HepG2 (cell line): Measurements from ENCODE around the gene AFDN. TPM values are rescaled to one million over a fixed set of nuclear protein-coding genes. Genes with fewer than 3 reads are reported as not detected.
A peak's percentile ranks its signal among the peaks of the same experiment; 100 is the strongest.

Source experiments
- ARID5B ChIP-seq: IDR thresholded peaks from 2 replicates; pipeline ENCODE4 v1.4.0; 2020; ENCODE audit warnings: mild to moderate bottlenecking, missing genetic modification reagents
- ATM ChIP-seq: fragments of 450-650 bp; IDR thresholded peaks from 2 replicates; pipeline ENCODE4 v1.7.1; 2017; ENCODE audit warnings: mild to moderate bottlenecking, borderline replicate concordance
- BORCS8-MEF2B ChIP-seq: sonication (generic); formaldehyde crosslinking; IDR thresholded peaks from 2 replicates; pipeline ENCODE4 v1.8.0; 2022; ENCODE audit warnings: mild to moderate bottlenecking, missing genetic modification reagents
- CEBPG ChIP-seq: IDR thresholded peaks from 2 replicates; pipeline ENCODE4 v1.6.1; 2016
- DMTF1 ChIP-seq: sonication (generic); formaldehyde crosslinking; IDR thresholded peaks from 2 replicates; pipeline ENCODE4 v1.4.0; 2020; ENCODE audit warnings: mild to moderate bottlenecking, missing genetic modification reagents
- ETV6 ChIP-seq: sonication (generic); formaldehyde crosslinking; conservative IDR thresholded peaks from 2 replicates; pipeline ENCODE4 v1.4.0; 2020; ENCODE audit warnings: missing genetic modification reagents
- HMGA1 ChIP-seq: sonication (generic); formaldehyde crosslinking; conservative IDR thresholded peaks from 2 replicates; pipeline ENCODE4 v1.4.0; 2020; ENCODE audit warnings: missing genetic modification reagents
- JDP2 ChIP-seq: sonication (generic); formaldehyde crosslinking; IDR thresholded peaks from 2 replicates; pipeline ENCODE4 v1.8.1; 2022; ENCODE audit warnings: missing genetic modification reagents, borderline replicate concordance
- JUND ChIP-seq: sonication (generic); formaldehyde crosslinking; IDR thresholded peaks from 2 replicates; pipeline ENCODE4 v1.8.0; 2022; ENCODE audit warnings: mild to moderate bottlenecking, missing genetic modification reagents
- MLLT10 ChIP-seq: sonication (generic); formaldehyde crosslinking; IDR thresholded peaks from 2 replicates; pipeline ENCODE4 v1.4.0; 2020; ENCODE audit warnings: missing genetic modification reagents
- NR2F6 ChIP-seq, 2 experiments: IDR thresholded peaks; 2 replicates each; pipeline ENCODE4 v1.6.1; 2016; ENCODE audit warnings: antibody characterized with exemption in 1 of 2, mild to moderate bottlenecking in 1 of 2
- RFXANK ChIP-seq: IDR thresholded peaks from 2 replicates; pipeline ENCODE4 v1.6.1; 2016
- SMAD1 ChIP-seq: sonication (generic); formaldehyde crosslinking; IDR thresholded peaks from 2 replicates; pipeline ENCODE4 v1.4.0; 2020; ENCODE audit warnings: missing genetic modification reagents, low read depth, mild to moderate bottlenecking, borderline replicate concordance
- TEF ChIP-seq: sonication (generic); formaldehyde crosslinking; IDR thresholded peaks from 2 replicates; pipeline ENCODE4 v1.5.0; 2020; ENCODE audit warnings: missing genetic modification reagents
- ZBTB26 ChIP-seq: IDR thresholded peaks from 2 replicates; pipeline ENCODE4 v1.6.1; 2016; ENCODE audit warnings: missing compliant biosample characterization, missing genetic modification reagents, borderline replicate concordance
- ZNF24 ChIP-seq: fragments of 450-650 bp; IDR thresholded peaks from 2 replicates; pipeline ENCODE4 v1.6.1; 2017; ENCODE audit warnings: antibody characterized with exemption, mild to moderate bottlenecking
- ZNF253 ChIP-seq: sonication (generic); formaldehyde crosslinking; IDR thresholded peaks from 2 replicates; pipeline ENCODE4 v1.8.0; 2022; ENCODE audit warnings: mild to moderate bottlenecking, missing genetic modification reagents, borderline replicate concordance
- ZNF770 ChIP-seq: sonication (generic); formaldehyde crosslinking; IDR thresholded peaks from 2 replicates; pipeline ENCODE4 v1.5.0; 2020; ENCODE audit warnings: mild to moderate bottlenecking, missing genetic modification reagents
- polyA plus RNA-seq, 8 experiments: library from polyadenylated mRNA; depleted of rRNA in 3 of 8; stranded (reverse) in 7 of 8; unstranded in 1 of 8; fragments of >200 nt; fragmentation: Illumina TruSeq in 4 of 8; extraction: Trizol in 4 of 8; gene quantifications; 2 replicates each; pipeline versions ENCODE4 v1.2.1 to v1.2.3, GENCODE V29; 2011 to 2016; ENCODE audit warnings: low read depth in 4 of 8, missing spikeins in 1 of 8, mixed read lengths in 1 of 8; ENCODE audit not compliant: insufficient read depth in 1 of 8
- total RNA-seq, 5 experiments: library from RNA; depleted of rRNA; stranded (reverse); fragments of >200 nt; fragmentation: Illumina TruSeq; extraction: Trizol; gene quantifications; 2 replicates each; pipeline ENCODE4 v1.2.3, GENCODE V29; 2016; ENCODE audit warnings: low read depth in 1 of 5

The AFDN gene
- total and polyA plus RNA-seq, 2 of the 13 experiments (the other 11 are each of a cell fraction or from before 2014, with no cell fraction given), result 136 to 151 TPM

GRCh38 chr6:167826230-167826895 is 348 bp upstream of the AFDN start (continued):
- TF ChIP-seq RFXANK (CRISPR knock-in tag) (no peak), CEBPG (0 out of 2 replicates have a peak, but pooled peaks have one; percentile 31), MLLT10 (no peak), ZNF24 (no peak), BORCS8-MEF2B (CRISPR knock-in tag) (0 out of 2 replicates have a peak, but pooled peaks have one; percentile 41), DMTF1 (CRISPR knock-in tag) (peak; percentile 40; the same call in 1 of the 2 replicates), TEF (CRISPR knock-in tag) (no peak), JDP2 (CRISPR knock-in tag) (no peak), ZNF253 (no peak; the same call in 1 of the 2 replicates), ZBTB26 (peak; percentile 62; the same call in 1 of the 2 replicates), ZNF770 (no peak), ETV6 (CRISPR knock-in tag) (0 out of 2 replicates have a peak, but pooled peaks have one; percentile 30), HMGA1 (CRISPR knock-in tag) (no peak), ARID5B (no peak), NR2F6 (IDR thresholded peaks at IDR 0.05) (no peak), NR2F6 (CRISPR knock-in tag; IDR thresholded peaks at IDR 0.05) (no peak), ATM (no peak), JUND (CRISPR knock-in tag) (no peak), SMAD1 (no peak)
